Loucy (cell line): Measurements from ENCODE around the gene DPAGT1.

Source experiments
- EZH2phosphoT487 ChIP-seq: fragments of 200-600 bp; IDR thresholded peaks from 2 replicates; pipeline ENCODE4 v1.6.1; 2018; ENCODE audit warnings: antibody characterized with exemption, mild to moderate bottlenecking, moderate library complexity, borderline replicate concordance
- TF ChIP-seq, protein P1 (sequence below): fragments of 200-600 bp; sonication (generic); conservative IDR thresholded peaks from 2 replicates; pipeline ENCODE4 v1.5.1; 2014; ENCODE audit warnings: mild to moderate bottlenecking, antibody characterized with exemption, low read length

DNA sequence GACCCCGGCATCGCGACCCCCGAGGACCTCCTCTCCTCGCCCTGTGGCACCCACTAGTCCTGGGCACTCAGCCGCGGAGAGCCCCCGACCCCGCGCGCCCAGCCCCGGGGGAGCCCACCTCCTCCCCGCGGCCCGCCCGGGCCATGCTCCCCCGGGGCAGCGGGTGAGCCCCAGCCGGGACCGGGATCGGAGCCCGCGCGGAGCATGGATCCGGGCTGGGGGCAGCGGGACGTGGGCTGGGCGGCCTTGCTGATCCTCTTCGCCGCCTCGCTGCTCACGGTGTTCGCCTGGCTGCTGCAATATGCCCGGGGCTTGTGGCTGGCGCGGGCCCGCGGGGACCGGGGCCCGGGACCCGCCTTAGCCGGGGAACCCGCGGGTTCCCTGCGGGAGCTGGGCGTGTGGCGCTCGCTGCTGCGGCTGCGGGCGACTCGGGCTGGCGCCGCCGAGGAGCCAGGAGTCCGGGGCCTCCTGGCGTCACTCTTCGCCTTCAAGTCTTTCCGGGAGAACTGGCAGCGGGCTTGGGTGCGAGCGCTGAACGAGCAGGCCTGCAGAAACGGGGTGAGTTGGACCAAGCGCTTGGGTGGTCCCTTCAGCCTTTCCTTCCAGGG, 6.0 kb upstream of the DPAGT1 start:
- TF ChIP-seq, protein P1, sequence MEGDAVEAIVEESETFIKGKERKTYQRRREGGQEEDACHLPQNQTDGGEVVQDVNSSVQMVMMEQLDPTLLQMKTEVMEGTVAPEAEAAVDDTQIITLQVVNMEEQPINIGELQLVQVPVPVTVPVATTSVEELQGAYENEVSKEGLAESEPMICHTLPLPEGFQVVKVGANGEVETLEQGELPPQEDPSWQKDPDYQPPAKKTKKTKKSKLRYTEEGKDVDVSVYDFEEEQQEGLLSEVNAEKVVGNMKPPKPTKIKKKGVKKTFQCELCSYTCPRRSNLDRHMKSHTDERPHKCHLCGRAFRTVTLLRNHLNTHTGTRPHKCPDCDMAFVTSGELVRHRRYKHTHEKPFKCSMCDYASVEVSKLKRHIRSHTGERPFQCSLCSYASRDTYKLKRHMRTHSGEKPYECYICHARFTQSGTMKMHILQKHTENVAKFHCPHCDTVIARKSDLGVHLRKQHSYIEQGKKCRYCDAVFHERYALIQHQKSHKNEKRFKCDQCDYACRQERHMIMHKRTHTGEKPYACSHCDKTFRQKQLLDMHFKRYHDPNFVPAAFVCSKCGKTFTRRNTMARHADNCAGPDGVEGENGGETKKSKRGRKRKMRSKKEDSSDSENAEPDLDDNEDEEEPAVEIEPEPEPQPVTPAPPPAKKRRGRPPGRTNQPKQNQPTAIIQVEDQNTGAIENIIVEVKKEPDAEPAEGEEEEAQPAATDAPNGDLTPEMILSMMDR, result no peak
- no peak for TF ChIP-seq EZH2phosphoT487
